ENCODE data around the gene RETREG1. TPM values are rescaled to one million over a fixed set of nuclear protein-coding genes. Genes with fewer than 3 reads are reported as not detected.

RETREG1 gene
- total and polyA plus RNA-seq, 8 donors, result 1.9 to 26.0 (median 2.5) TPM

DNA sequence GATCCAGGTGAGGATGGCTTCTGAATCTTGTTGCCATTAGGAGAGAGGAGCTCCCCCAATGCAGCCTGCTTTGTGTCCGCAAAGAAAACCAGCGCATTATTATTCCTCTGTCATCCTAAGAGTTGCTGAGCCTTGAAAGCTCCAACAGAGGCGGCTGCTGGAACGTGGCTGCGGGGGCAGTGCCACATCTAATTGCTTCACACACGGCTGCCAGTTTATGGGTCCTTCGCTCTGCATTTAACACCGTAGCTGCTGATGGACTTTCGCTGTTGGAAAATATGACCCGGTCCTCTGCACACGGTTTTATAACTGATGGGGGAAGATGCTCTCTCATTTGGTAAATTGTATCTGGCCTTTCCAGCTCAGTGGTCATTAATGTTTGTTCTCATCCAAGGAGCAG is 189.2 kb downstream of the RETREG1 start:
- Histone ChIP-seq H3K27me3 (no peaks in the 10 kb centered on the region), H3K27ac (no peak overlapping the region), H3K36me3 (no peaks in the 10 kb centered on the region), H3K4me1 (no peaks in the 10 kb centered on the region), H3K4me3 (no peak overlapping the region), H3K9me3 (no peaks in the 10 kb centered on the region)
- TF ChIP-seq, protein P1, sequence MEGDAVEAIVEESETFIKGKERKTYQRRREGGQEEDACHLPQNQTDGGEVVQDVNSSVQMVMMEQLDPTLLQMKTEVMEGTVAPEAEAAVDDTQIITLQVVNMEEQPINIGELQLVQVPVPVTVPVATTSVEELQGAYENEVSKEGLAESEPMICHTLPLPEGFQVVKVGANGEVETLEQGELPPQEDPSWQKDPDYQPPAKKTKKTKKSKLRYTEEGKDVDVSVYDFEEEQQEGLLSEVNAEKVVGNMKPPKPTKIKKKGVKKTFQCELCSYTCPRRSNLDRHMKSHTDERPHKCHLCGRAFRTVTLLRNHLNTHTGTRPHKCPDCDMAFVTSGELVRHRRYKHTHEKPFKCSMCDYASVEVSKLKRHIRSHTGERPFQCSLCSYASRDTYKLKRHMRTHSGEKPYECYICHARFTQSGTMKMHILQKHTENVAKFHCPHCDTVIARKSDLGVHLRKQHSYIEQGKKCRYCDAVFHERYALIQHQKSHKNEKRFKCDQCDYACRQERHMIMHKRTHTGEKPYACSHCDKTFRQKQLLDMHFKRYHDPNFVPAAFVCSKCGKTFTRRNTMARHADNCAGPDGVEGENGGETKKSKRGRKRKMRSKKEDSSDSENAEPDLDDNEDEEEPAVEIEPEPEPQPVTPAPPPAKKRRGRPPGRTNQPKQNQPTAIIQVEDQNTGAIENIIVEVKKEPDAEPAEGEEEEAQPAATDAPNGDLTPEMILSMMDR (IDR thresholded peaks at IDR 0.05), result no peak
- intact Hi-C loops (cut with DNase I), result no loop called here
- ATAC-seq, result no peak
- no peak for DNase-seq

Other genes starting within 250 kb of the RETREG1 start
- 10 to 100 TPM; 24.2 to 29.5 TPM for gene ZNF622, start 151.2 kb downstream of the RETREG1 start, total RNA-seq
- gene ZNF622, start 151.2 kb downstream of the RETREG1 start, polyA plus RNA-seq (ENCODE audit: insufficient read length in 6 of 6), result 10 to 100 TPM; 19.7 to 21.8 (median 20.3) TPM

Measured in left lung (tissue), 10 donors.